Measurements from ENCODE around the gene ERP44.

DNA sequence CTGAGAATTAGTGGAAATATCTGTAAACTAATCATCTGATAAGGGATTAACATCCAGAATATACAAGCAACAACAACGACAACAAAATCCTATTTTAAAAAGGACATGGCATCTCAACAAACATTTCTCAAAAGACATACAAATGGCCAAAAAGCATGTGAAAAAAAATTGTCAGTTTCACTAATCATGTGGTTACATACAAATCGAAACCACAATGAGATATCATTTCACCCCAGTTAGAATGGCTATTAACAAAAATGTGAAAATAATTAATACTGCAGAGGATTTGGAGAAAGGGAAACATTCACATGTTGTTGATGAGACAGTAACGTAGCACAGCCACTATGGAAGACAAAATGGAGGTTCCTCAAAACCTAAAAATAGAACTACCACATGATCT lies 69.5 kb downstream of the ERP44 start:
- no peak for TF ChIP-seq SIN3A (IDR thresholded peaks at IDR 0.05; ENCODE audit: borderline replicate concordance, insufficient read depth, low read length)
- TF ChIP-seq POLR2AphosphoS5 (IDR thresholded peaks at IDR 0.05; ENCODE audit: low read depth, low read length): no peak
